GM20000 (cell line): Measurements from ENCODE around the gene CIAO3.
A peak's percentile ranks its signal among the peaks of the same experiment; 100 is the strongest.

Source experiments
- DNase-seq: peaks from one replicate; pipeline ENCODE4 v3.0.0; 2012; ENCODE audit warnings: low spot score
- CTCF ChIP-seq: IDR thresholded peaks from 2 replicates; pipeline ENCODE4 v1.5.1; 2012; ENCODE audit warnings: mild to moderate bottlenecking, control low read depth; ENCODE audit errors: extremely low read depth, missing control alignments

CIAO3 gene

GRCh38 chr16:718389-718788, 22.4 kb downstream of the CIAO3 start:
- no peak for TF ChIP-seq CTCF
- no peak for DNase-seq

GRCh38 chr16:717450-718245, 23.1 kb downstream of the CIAO3 start:
- TF ChIP-seq CTCF, result no peak
- DNase-seq, result no peak

- DNase-seq, result no peak
- TF ChIP-seq CTCF, result no peak
Observed at GRCh38 chr16:716768-717325, 23.9 kb downstream of the CIAO3 start.

- no peak for DNase-seq
- TF ChIP-seq CTCF, result no peak
Observed at GRCh38 chr16:716200-716568, 24.6 kb downstream of the CIAO3 start.

- peak; percentile 69 for DNase-seq
- peak; percentile 31 for TF ChIP-seq CTCF
Observed at GRCh38 chr16:715477-716199, 25.2 kb downstream of the CIAO3 start.

GRCh38 chr16:714558-715476, 26.0 kb downstream of the CIAO3 start, which contains the start of gene METRN:
Gene METRN (plus strand): TSS chr16:715118. CDS start chr16:715290, 172 bp downstream.
- TF ChIP-seq CTCF, result no peak
- peak; percentile 98 for DNase-seq

- TF ChIP-seq CTCF, result no peak
- DNase-seq, result no peak
Observed at GRCh38 chr16:714079-714478, 26.7 kb downstream of the CIAO3 start.
